GM12865 (cell line): Measurements from ENCODE around the gene C13orf46.

Source experiments
- DNase-seq: peaks from one replicate; pipeline ENCODE4 v3.0.0; 2010; ENCODE audit warnings: low read depth
- H3K4me3 ChIP-seq: 2 replicates; pipeline ENCODE4 v1.5.1; 2011; ENCODE audit warnings: mild to moderate bottlenecking, low read depth, low read length, control low read depth
- TF ChIP-seq, protein P1 (sequence below): IDR thresholded peaks from 2 replicates; pipeline ENCODE4 v1.5.1; 2011; ENCODE audit warnings: low read length, control low read depth, low read depth, inconsistent platforms; ENCODE audit not compliant: insufficient read depth; ENCODE audit errors: missing control alignments

The C13orf46 gene

GRCh38 chr13:114019367-114019766 is 45.5 kb upstream of the C13orf46 start:
- DNase-seq, result peak; percentile 52
- H3K4me3 ChIP-seq, result no peak overlapping the region
- TF ChIP-seq, protein P1, sequence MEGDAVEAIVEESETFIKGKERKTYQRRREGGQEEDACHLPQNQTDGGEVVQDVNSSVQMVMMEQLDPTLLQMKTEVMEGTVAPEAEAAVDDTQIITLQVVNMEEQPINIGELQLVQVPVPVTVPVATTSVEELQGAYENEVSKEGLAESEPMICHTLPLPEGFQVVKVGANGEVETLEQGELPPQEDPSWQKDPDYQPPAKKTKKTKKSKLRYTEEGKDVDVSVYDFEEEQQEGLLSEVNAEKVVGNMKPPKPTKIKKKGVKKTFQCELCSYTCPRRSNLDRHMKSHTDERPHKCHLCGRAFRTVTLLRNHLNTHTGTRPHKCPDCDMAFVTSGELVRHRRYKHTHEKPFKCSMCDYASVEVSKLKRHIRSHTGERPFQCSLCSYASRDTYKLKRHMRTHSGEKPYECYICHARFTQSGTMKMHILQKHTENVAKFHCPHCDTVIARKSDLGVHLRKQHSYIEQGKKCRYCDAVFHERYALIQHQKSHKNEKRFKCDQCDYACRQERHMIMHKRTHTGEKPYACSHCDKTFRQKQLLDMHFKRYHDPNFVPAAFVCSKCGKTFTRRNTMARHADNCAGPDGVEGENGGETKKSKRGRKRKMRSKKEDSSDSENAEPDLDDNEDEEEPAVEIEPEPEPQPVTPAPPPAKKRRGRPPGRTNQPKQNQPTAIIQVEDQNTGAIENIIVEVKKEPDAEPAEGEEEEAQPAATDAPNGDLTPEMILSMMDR, result no peak

GRCh38 chr13:114018461-114019055 is 44.7 kb upstream of the C13orf46 start:
- no peak for DNase-seq
- H3K4me3 ChIP-seq, result no peak overlapping the region
- TF ChIP-seq, protein P1, result no peak

- H3K4me3 ChIP-seq, result no peak overlapping the region
- no peak for DNase-seq
- TF ChIP-seq, protein P1, result no peak
Measured at GRCh38 chr13:114017966-114018365, 44.1 kb upstream of the C13orf46 start.

GRCh38 chr13:114017028-114017630 is 43.3 kb upstream of the C13orf46 start:
- TF ChIP-seq, protein P1, result no peak
- H3K4me3 ChIP-seq, result no peak overlapping the region
- DNase-seq, result no peak

DNA sequence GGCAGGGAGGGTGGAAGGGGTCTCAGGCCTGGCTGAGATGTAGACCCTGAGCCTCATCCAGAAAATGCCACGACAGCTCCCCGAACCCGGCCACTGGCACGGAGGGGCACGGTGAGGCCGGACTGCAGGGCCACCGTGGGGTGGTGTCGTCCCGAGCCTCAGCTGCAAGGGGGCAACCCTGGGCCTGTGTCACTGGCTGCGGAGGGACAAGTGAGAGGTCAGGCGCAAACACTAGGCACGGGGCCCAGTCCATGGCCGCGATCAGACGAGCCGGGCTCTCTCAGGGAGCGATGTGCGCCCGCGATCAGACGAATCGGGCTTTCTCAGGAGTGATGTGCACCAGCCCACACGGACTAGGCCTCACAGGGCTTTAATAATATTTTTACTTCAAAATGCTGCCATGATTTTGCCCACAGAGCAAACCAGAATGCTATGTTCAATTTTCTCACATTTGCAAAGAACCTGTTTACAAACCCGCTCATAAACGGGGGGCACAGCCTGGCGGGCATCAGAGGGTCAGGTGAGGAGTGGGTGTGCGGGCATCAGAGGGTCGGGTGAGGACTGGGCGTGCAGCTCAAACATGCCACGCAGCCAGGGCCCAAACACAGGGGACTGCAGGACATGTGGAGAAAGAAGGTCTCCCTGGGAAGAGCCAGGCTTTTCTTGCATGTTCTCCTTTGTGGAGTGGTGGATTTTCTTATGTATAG is 42.6 kb upstream of the C13orf46 start:
- TF ChIP-seq, protein P1, result no peak
- H3K4me3 ChIP-seq, result no peak overlapping the region
- no peak for DNase-seq

GRCh38 chr13:114015969-114016295 is 42.1 kb upstream of the C13orf46 start:
- DNase-seq, result no peak
- TF ChIP-seq, protein P1, result no peak

More at GRCh38 chr13:114015969-114016295, 42.1 kb upstream of the C13orf46 start:
- no peak overlapping the region for H3K4me3 ChIP-seq
